Measurements from ENCODE around the gene DIDO1.

The DIDO1 gene

DNA sequence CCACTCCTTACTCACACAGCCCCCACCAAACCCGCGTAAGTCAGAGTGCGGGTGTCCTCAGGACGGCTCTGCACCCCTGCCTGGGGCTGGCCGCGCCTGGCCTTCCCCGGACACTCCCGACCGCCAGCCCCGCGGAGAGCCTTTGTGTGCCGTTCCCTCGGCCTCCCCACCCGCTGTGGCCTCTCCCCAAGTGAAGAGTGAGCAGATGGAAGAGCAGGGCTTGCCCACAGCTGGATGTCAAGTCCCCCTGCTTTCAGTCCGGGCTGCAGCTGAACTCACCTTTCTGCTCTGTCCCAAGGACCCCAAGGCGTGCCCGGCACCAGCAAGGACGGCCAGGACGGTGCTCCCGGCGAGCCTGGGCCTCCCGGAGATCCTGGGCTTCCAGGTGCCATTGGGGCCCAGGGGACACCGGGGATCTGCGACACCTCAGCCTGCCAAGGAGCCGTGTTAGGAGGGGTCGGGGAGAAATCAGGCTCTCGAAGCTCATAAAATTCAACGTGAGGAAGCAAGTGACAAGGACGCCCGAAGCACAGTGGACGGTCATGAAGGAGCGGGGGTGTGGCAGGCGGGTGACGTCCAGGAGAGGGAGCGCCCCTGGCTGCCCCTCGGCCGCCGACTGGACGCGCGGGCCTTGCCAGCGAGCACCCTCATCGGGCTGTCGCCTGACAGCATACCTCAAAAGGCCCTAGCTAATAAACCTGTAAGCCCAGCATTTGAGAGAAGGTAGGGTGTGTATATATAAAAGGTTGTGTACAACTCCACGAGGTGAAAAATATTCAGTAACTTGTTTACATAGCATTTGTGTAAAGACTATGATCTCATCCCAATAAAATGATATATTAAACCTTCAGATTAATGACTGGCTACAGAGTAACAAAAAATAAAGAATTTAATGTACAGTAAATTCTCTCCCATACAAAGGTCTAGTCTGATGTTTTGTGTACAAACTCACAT, 85.8 kb downstream of the DIDO1 start:
- H3K9ac ChIP-seq = no peak overlapping the region
- H3K27ac ChIP-seq = no peak overlapping the region

DNA sequence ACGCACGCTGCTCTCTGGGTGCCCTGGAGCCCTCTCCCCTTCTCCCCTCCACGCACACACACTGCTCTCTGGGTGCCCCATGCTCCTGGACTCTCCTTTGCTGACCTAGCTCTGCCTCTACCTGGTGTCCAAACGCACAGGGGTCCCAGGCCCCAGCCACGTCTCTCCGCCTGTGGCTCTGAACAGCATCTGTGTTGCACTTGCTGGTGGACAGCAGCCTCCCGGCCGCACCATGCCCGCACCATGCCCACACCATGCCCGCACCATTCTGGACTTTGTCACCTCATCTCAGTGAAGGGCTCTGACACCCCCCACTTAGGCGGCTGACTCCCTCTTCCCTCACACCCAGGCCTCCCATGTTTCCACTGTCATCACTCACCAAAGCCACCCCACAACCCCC, 86.5 kb downstream of the DIDO1 start:
- no peak for TF ChIP-seq Cebpa-rat (IDR thresholded peaks at IDR 0.05)
- H4K20me1 ChIP-seq = no peaks in the 10 kb centered on the region; the same call in 1 of the 2 replicates
- H3K4me2 ChIP-seq = no peak overlapping the region
- H3K9ac ChIP-seq = no peak overlapping the region
- H3K4me1 ChIP-seq = peaks cover 40% of the 10 kb centered on the region
- peaks cover 80% of the 10 kb centered on the region for H3K36me3 ChIP-seq
- H3K9me3 ChIP-seq = 0 out of 2 replicates have a peak, but pooled peaks cover 2% of the 10 kb centered on the region
- H3K27me3 ChIP-seq = 0 out of 2 replicates have a peak, but pooled peaks cover 4% of the 10 kb centered on the region
- H3K4me3 ChIP-seq = no peak overlapping the region
- H3K27ac ChIP-seq = no peak overlapping the region

More for the DNA sequence above, 85.8 kb downstream of the DIDO1 start:
- H3K4me2 ChIP-seq = no peak overlapping the region
- H3K9me3 ChIP-seq = 0 out of 2 replicates have a peak, but pooled peaks cover 2% of the 10 kb centered on the region
- TF ChIP-seq Cebpa-rat (IDR thresholded peaks at IDR 0.05) = no peak
- peaks cover 35% of the 10 kb centered on the region for H3K4me1 ChIP-seq
- H3K27me3 ChIP-seq = 0 out of 2 replicates have a peak, but pooled peaks cover 4% of the 10 kb centered on the region
- peaks cover 2% of the 10 kb centered on the region; the same call in 1 of the 2 replicates for H4K20me1 ChIP-seq
- H3K36me3 ChIP-seq = peaks cover 85% of the 10 kb centered on the region
- H3K4me3 ChIP-seq = no peak overlapping the region

DNA sequence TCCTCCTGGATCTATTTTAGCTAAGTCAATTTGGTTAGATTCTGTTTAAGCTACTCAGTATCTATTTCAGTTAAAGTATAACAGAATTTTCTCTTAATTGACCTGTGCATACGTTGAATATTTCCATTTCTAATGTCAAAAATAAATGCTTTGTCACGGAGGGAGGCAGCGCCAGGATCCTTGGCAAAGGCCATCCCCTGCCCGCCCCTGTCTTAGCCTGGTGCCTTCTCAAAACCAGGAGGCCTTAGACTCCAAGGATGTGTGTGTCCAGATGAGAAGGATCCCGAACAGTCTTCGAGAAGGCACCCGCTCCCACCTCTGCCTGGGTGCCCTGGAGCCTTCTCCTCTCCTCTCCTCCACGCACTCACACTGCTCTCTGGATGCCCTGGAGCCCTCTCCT, 87.0 kb downstream of the DIDO1 start:
- no peak for TF ChIP-seq Cebpa-rat (IDR thresholded peaks at IDR 0.05)
- Histone ChIP-seq H4K20me1 (no peaks in the 10 kb centered on the region; the same call in 1 of the 2 replicates), H3K27ac (no peak overlapping the region), H3K9ac (no peak overlapping the region), H3K4me3 (no peak overlapping the region), H3K27me3 (0 out of 2 replicates have a peak, but pooled peaks cover 4% of the 10 kb centered on the region), H3K4me2 (no peak overlapping the region), H3K4me1 (peaks cover 45% of the 10 kb centered on the region), H3K9me3 (0 out of 2 replicates have a peak, but pooled peaks cover 1% of the 10 kb centered on the region), H3K36me3 (peaks cover 74% of the 10 kb centered on the region)

DNA sequence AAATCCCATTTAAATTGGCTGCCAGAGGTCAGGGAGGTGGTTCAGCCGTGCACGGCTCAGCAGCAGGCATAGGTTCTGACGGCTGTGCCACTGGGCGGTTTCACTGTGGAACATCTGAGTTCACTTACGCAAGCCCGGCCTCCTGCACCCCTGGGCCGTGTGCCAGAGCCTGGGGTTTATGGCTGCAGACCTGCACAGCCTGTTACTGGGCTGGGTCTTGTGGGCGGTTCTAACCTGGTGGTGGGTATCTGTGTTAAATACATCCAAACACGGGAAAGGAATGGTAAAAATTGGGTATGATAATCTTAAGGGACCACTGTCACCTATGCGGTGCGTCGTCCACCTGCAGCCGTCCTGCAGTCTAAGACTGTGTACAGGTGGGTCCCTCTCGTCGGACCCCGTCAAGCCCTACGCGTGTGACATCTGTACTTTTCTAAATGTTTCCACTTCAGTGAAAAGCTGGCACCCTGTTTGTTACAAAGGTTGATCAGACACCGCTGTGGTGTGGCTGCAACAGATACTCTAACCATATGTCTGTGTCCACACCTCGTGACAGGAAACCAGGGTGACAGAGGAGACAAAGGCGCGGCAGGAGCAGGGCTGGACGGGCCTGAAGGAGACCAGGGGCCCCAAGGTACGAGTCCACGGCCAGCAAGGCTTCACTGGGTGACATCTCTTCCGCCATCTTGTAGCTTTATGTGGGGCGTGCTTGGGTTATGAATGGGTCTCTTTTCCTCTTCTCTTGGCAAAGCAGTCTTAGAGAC, 88.0 kb downstream of the DIDO1 start:
- H3K4me3 ChIP-seq = no peak overlapping the region
- peaks cover 66% of the 10 kb centered on the region for H3K36me3 ChIP-seq
- peaks cover 55% of the 10 kb centered on the region for H3K4me1 ChIP-seq
- peak; percentile 47; the same call in 1 of the 2 replicates for TF ChIP-seq Cebpa-rat (IDR thresholded peaks at IDR 0.05)
- no peak overlapping the region for H3K9ac ChIP-seq
- no peaks in the 10 kb centered on the region for H3K9me3 ChIP-seq
- peak overlapping the region; percentile 18 for H3K4me2 ChIP-seq
- H3K27ac ChIP-seq = no peak overlapping the region
- no peaks in the 10 kb centered on the region for H4K20me1 ChIP-seq
- H3K27me3 ChIP-seq = 0 out of 2 replicates have a peak, but pooled peaks cover 4% of the 10 kb centered on the region

DNA sequence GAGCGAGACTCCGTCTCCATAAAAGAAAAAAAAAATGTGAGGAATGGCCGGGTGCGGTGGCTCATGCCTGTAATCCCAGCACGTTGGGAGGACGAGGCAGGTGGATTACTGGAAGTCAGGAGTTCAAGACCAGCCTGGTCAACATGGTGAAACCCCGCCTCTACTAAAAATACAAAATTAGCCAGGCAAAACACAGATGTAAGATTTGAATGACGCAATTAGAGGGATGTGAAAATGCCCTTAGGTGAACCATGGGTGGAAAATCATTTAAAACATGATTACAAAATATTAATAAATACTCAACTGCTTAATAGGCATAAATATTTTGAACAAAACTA, 88.5 kb downstream of the DIDO1 start:
- H3K9me3 ChIP-seq = no peaks in the 10 kb centered on the region
- no peak for TF ChIP-seq Cebpa-rat (IDR thresholded peaks at IDR 0.05)
- peak overlapping the region; percentile 18 for H3K4me2 ChIP-seq
- H3K4me3 ChIP-seq = no peak overlapping the region
- no peaks in the 10 kb centered on the region for H4K20me1 ChIP-seq
- no peak overlapping the region for H3K9ac ChIP-seq
- H3K36me3 ChIP-seq = peaks cover 63% of the 10 kb centered on the region
- H3K27ac ChIP-seq = no peak overlapping the region
- 0 out of 2 replicates have a peak, but pooled peaks cover 4% of the 10 kb centered on the region for H3K27me3 ChIP-seq
- H3K4me1 ChIP-seq = peaks cover 60% of the 10 kb centered on the region

DNA sequence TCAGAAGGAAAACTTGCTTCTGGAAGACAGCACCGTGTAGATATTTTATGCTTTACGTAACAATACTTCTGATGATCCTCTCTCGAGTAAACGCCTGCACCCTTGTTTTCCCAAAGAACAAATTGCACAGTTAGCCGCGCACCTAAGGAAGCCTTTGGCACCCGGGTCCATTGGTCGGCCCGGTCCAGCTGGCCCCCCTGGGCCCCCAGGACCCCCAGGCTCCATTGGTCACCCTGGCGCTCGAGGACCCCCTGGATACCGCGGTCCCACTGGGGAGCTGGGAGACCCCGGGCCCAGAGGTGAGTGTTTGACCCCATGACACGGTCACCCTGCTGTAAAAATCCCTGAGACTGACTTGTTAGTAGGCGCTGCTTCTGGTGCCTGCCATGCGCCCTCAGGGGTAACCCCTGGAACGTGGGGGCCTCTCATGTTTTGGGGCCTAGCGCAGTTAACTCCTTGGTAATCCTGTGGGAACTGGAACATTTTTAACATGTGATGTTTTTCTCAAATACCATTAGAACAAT, 89.3 kb downstream of the DIDO1 start:
- peak overlapping the region; percentile 18 for H3K4me2 ChIP-seq
- H3K36me3 ChIP-seq = peaks cover 58% of the 10 kb centered on the region
- peaks cover 68% of the 10 kb centered on the region for H3K4me1 ChIP-seq
- 0 out of 2 replicates have a peak, but pooled peaks cover 4% of the 10 kb centered on the region for H3K27me3 ChIP-seq
- no peaks in the 10 kb centered on the region for H4K20me1 ChIP-seq
- no peak overlapping the region for H3K9ac ChIP-seq
- no peak overlapping the region for H3K4me3 ChIP-seq
- no peak for TF ChIP-seq Cebpa-rat (IDR thresholded peaks at IDR 0.05)
- 0 out of 2 replicates have a peak overlapping the region, but pooled peaks have one; percentile 46 for H3K27ac ChIP-seq
- H3K9me3 ChIP-seq = no peaks in the 10 kb centered on the region

DNA sequence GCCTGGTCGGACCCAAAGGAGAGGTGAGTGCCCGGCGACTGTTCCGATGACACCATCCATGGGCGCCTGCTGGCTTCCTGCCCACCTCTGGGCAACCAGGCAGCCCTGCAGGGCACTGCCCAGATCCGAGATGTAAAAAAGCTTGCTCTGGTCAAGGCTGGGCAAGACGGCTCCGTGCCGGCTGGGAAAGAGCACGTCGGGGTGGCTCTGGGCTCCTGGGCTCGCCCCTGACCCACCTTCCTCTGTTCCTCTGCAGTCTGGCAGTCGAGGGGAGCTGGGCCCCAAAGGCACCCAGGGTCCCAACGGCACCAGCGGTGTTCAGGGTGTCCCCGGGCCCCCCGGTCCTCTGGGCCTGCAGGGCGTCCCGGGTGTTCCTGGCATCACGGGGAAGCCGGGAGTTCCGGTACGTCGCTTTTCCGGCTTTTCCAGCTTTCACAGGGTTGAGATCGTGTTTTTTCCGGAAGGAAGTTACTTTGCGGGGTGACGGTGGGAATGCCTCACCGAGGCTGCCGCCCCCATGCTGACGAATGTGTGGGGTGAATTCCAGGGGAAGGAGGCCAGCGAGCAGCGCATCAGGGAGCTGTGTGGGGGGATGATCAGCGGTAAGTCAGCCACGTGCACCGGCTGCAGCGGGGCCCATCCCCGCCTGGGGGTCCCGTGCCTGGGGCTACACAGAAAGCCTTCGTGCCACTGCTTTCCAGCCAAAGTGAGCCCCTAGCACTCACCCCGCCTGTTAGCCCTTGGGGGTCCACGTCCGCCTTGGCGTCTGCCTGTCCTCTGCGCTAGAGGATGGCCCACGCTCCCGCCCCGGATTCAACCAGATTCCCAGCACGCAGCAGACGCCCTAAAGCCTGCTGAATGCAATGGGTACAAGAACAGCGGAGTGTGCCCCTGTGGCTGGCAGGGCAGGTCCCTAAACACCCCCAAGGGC, 90.1 kb downstream of the DIDO1 start:
- H3K9ac ChIP-seq = no peak overlapping the region
- H4K20me1 ChIP-seq = no peaks in the 10 kb centered on the region
- H3K4me2 ChIP-seq = peak overlapping the region; percentile 98
- H3K4me3 ChIP-seq = no peak overlapping the region
- peaks cover 76% of the 10 kb centered on the region for H3K4me1 ChIP-seq
- 0 out of 2 replicates have a peak, but pooled peaks cover 4% of the 10 kb centered on the region for H3K27me3 ChIP-seq
- H3K36me3 ChIP-seq = peaks cover 52% of the 10 kb centered on the region
- no peaks in the 10 kb centered on the region for H3K9me3 ChIP-seq
- peak overlapping the region; percentile 46; the same call in 1 of the 2 replicates for H3K27ac ChIP-seq
- no peak for TF ChIP-seq Cebpa-rat (IDR thresholded peaks at IDR 0.05)

DNA sequence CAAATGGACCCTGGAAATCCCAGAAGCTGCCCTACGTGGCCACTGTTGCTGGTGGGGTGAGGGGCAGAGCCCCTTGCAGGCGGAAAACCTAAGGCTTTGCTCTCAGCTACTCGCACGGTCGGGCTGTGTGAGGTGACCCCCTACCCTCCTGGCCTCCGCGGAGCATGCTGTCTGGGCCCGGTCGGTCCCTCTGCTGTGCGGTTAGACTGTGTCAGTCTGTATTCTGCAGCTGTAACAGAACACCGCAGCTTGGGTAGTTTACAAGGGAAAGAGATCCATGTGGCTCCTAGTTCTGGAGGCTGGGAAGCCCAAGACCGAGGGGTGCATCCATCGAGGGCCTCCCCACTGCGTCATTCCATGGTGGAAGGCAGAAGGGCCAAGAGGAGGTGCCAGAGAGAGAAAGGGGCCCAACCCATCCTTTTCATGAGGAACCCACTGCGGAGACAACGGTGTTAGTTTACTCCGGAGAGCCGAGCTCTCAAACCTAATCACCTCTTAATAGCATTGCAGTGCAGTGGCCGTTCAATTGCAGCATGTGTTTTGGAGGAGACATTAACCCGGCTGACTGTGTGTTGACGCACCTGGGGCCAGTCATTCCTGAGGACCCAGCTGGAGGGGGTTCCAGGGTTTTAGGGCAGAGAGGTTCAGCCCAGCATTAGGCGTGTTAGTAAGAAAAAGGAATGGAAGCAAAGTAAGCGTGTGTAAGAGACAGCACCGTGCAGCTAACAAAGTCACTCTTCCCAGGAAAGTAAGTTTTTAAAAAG, 91.2 kb downstream of the DIDO1 start:
- Histone ChIP-seq H3K27me3 (0 out of 2 replicates have a peak, but pooled peaks cover 4% of the 10 kb centered on the region), H3K4me2 (peak overlapping the region; percentile 98), H3K4me3 (no peak overlapping the region)

More for the DNA sequence above, 91.2 kb downstream of the DIDO1 start:
- H3K27ac ChIP-seq = no peak overlapping the region
- H3K36me3 ChIP-seq = peaks cover 42% of the 10 kb centered on the region
- H3K4me1 ChIP-seq = peaks cover 84% of the 10 kb centered on the region
- H3K9me3 ChIP-seq = no peaks in the 10 kb centered on the region
- TF ChIP-seq Cebpa-rat (IDR thresholded peaks at IDR 0.05) = no peak
- H3K9ac ChIP-seq = no peak overlapping the region
- H4K20me1 ChIP-seq = no peaks in the 10 kb centered on the region
